HepG2 (cell line): ENCODE results near the gene OBP2A. TPM values are rescaled to one million over a fixed set of nuclear protein-coding genes. Genes with fewer than 3 reads are reported as not detected.

Source experiments
- ATAC-seq: fragments of 200-7000 bp; cut with Tn5 transposase; 3 replicates; pipeline ENCODE4 v1.9.1; 2020; ENCODE audit warnings: mild to moderate bottlenecking, moderate library complexity
- BruUV-seq: library from RNA; stranded (reverse); fragments of 400-500 nt; replicated peaks from 2 replicates; lab custom pipeline; 2021; lab: Mats Ljungman, UMichigan
- CTCF ChIA-PET: fragments of 300-600 bp; formaldehyde crosslinking; extraction: SDS; loops from one replicate; lab custom pipeline; 2021; ENCODE audit warnings: low total read pairs, inconsistent platforms, low intra/inter-chr PET ratio; lab: Yijun Ruan, JAX
- POLR2A ChIA-PET: fragments of 350-600 bp; sonication (Branson Sonifier 250); formaldehyde crosslinking; loops from one replicate; lab custom pipeline; 2020; ENCODE audit warnings: antibody characterized with exemption, inconsistent platforms; lab: Yijun Ruan, JAX
- DNase-seq: peaks from one replicate; pipeline ENCODE4 v3.0.0-alpha.2; 2015; ENCODE audit warnings: low spot score
- FAIRE-seq: peaks from 3 replicates; lab custom pipeline; 2011; peaks lifted over from hg19 to GRCh38; lab: Jason Lieb, UNC
- H2AFZ ChIP-seq: one replicate; pipeline ENCODE4 v1.6.1; 2011; ENCODE audit warnings: low read length, inconsistent platforms
- H3K27ac ChIP-seq: fragments of 300-600 bp; 3 replicates; pipeline ENCODE4 v1.8.0; 2011; ENCODE audit warnings: mixed run types, mild to moderate bottlenecking, mixed read lengths, low read length, inconsistent platforms; ENCODE audit not compliant: insufficient read depth; ENCODE audit errors: extremely low read length
- H3K27me3 ChIP-seq, 2 experiments: fragments of 200-600 bp in 1 of 2; 2 replicates in 1 of 2; 3 replicates in 1 of 2; pipeline versions ENCODE4 v1.6.0 to v1.8.0; 2011; ENCODE audit warnings: low read length in 2 of 2, mild to moderate bottlenecking in 2 of 2, moderate library complexity in 2 of 2, inconsistent platforms in 1 of 2; ENCODE audit not compliant: insufficient read depth in 2 of 2, control insufficient read depth in 1 of 2
- H3K36me3 ChIP-seq, 2 experiments: fragments of 200-600 bp in 1 of 2; replicated peaks in 1 of 2; 2 replicates in 1 of 2; 3 replicates in 1 of 2; pipeline versions ENCODE4 v1.5.1 to v1.8.0; 2011; ENCODE audit warnings: low read length in 2 of 2, inconsistent platforms in 1 of 2; ENCODE audit not compliant: insufficient read depth in 2 of 2, control insufficient read depth in 1 of 2
- H3K4me1 ChIP-seq: 2 replicates; pipeline ENCODE4 v1.5.1; 2012; ENCODE audit warnings: low read length, inconsistent platforms; ENCODE audit not compliant: insufficient read depth
- H3K4me2 ChIP-seq: 2 replicates; pipeline ENCODE4 v1.6.0; 2011; ENCODE audit warnings: low read depth, low read length, inconsistent platforms
- H3K4me3 ChIP-seq, 3 experiments: fragments of 200-600 bp in 1 of 3; sonication (generic), shearing (Covaris generic) in 1 of 3; replicated peaks in 1 of 3; 2 replicates each; pipeline ENCODE4 v1.5.1; 2011 to 2016; ENCODE audit warnings: low read length in 3 of 3, inconsistent platforms in 2 of 3, low read depth in 2 of 3, mild to moderate bottlenecking in 2 of 3, control low read depth in 1 of 3, mixed read lengths in 1 of 3; ENCODE audit not compliant: insufficient read depth in 1 of 3
- H3K79me2 ChIP-seq: one replicate; pipeline ENCODE4 v1.6.1; 2011; ENCODE audit warnings: low read length, inconsistent platforms; ENCODE audit not compliant: insufficient read depth
- H3K9ac ChIP-seq: 2 replicates; pipeline ENCODE4 v1.6.0; 2011; ENCODE audit warnings: mild to moderate bottlenecking, low read depth, low read length, inconsistent platforms; ENCODE audit not compliant: insufficient read depth
- H3K9me3 ChIP-seq: 2 replicates; pipeline ENCODE4 v1.5.1; 2012; ENCODE audit warnings: mild to moderate bottlenecking, low read length
- H4K20me1 ChIP-seq: 2 replicates; pipeline ENCODE4 v1.6.0; 2011; ENCODE audit warnings: inconsistent platforms, mild to moderate bottlenecking, low read length, moderate library complexity; ENCODE audit not compliant: insufficient read depth
- GTF3A ChIP-seq: sonication (generic); formaldehyde crosslinking; conservative IDR thresholded peaks from 2 replicates; pipeline ENCODE4 v1.4.0; 2020; ENCODE audit warnings: mild to moderate bottlenecking, missing genetic modification reagents
- HINFP ChIP-seq: sonication (generic); formaldehyde crosslinking; IDR thresholded peaks from 2 replicates; pipeline ENCODE4 v1.4.0; 2020; ENCODE audit warnings: low read depth, mild to moderate bottlenecking, missing genetic modification reagents
- MNT ChIP-seq: fragments of 450-650 bp; IDR thresholded peaks from 2 replicates; pipeline ENCODE4 v1.6.1; 2016
- MTF1 ChIP-seq: sonication (generic); formaldehyde crosslinking; IDR thresholded peaks from 2 replicates; pipeline ENCODE4 v1.5.0; 2020; ENCODE audit warnings: missing genetic modification reagents
- PAWR ChIP-seq: sonication (generic); formaldehyde crosslinking; IDR thresholded peaks from 2 replicates; pipeline ENCODE4 v1.4.0; 2020; ENCODE audit warnings: missing genetic modification reagents, mild to moderate bottlenecking, borderline replicate concordance
- PREB ChIP-seq: sonication (generic); formaldehyde crosslinking; IDR thresholded peaks from 2 replicates; pipeline ENCODE4 v1.4.0; 2020; ENCODE audit warnings: missing genetic modification reagents
- RELA ChIP-seq: sonication (generic); formaldehyde crosslinking; IDR thresholded peaks from 2 replicates; pipeline ENCODE4 v1.4.0; 2020; ENCODE audit warnings: missing genetic modification reagents
- SSRP1 ChIP-seq: IDR thresholded peaks from 2 replicates; pipeline ENCODE4 v1.6.1; 2016; ENCODE audit warnings: control low read depth
- THAP9 ChIP-seq: sonication (generic); formaldehyde crosslinking; IDR thresholded peaks from 2 replicates; pipeline ENCODE4; 2020; ENCODE audit warnings: missing genetic modification reagents, mild to moderate bottlenecking, borderline replicate concordance
- YEATS4 ChIP-seq: sonication (generic); formaldehyde crosslinking; IDR thresholded peaks from 2 replicates; pipeline ENCODE4 v1.4.0; 2020; ENCODE audit warnings: missing genetic modification reagents, borderline replicate concordance
- ZFP36 ChIP-seq: fragments of 150-350 bp; IDR thresholded peaks from 2 replicates; pipeline ENCODE4 v1.6.1; 2018; ENCODE audit warnings: borderline replicate concordance, low read length, low read depth; ENCODE audit not compliant: partially characterized antibody
- ZNF20 ChIP-seq: sonication (generic); formaldehyde crosslinking; IDR thresholded peaks from 2 replicates; pipeline ENCODE4 v1.4.0; 2020; ENCODE audit warnings: mild to moderate bottlenecking, moderate library complexity, missing genetic modification reagents
- ZNF317 ChIP-seq: sonication (generic); formaldehyde crosslinking; IDR thresholded peaks from 2 replicates; pipeline ENCODE4 v1.5.0; 2020; ENCODE audit warnings: mild to moderate bottlenecking, missing genetic modification reagents
- ZNF720 ChIP-seq: sonication (generic); formaldehyde crosslinking; IDR thresholded peaks from 2 replicates; pipeline ENCODE4 v1.4.0; 2020; ENCODE audit warnings: missing genetic modification reagents
- WGBS: methylation state at CpG from one replicate; pipeline ENCODE4 v1.1.6; 2017; ENCODE audit warnings: low lambda C conversion rate; 5-methylcytosine and 5-hydroxymethylcytosine counted together
- in situ Hi-C: cut with HindIII; loops from 2 replicates; pipeline ENCODE4 v1.10.0; 2017; ENCODE audit warnings: low pct_unique_long_range_greater_than_20kb; ENCODE audit not compliant: extremely low pct_ligation_motif_present
- intact Hi-C: fragments of 100-400 bp; cut with micrococcal nuclease; formaldehyde crosslinking; loops from one replicate; pipeline ENCODE4 v1.10.0; 2022; ENCODE audit not compliant: unreplicated experiment
- polyA plus RNA-seq, 8 experiments: library from polyadenylated mRNA; depleted of rRNA in 3 of 8; stranded (reverse) in 7 of 8; unstranded in 1 of 8; fragments of >200 nt; fragmentation: Illumina TruSeq in 4 of 8; extraction: Trizol in 4 of 8; gene quantifications; 2 replicates each; pipeline versions ENCODE4 v1.2.1 to v1.2.3, GENCODE V29; 2011 to 2016; ENCODE audit warnings: low read depth in 4 of 8, missing spikeins in 1 of 8, mixed read lengths in 1 of 8; ENCODE audit not compliant: insufficient read depth in 1 of 8
- total RNA-seq, 5 experiments: library from RNA; depleted of rRNA; stranded (reverse); fragments of >200 nt; fragmentation: Illumina TruSeq; extraction: Trizol; gene quantifications; 2 replicates each; pipeline ENCODE4 v1.2.3, GENCODE V29; 2016; ENCODE audit warnings: low read depth in 1 of 5

OBP2A gene
- total and polyA plus RNA-seq, 2 of the 13 experiments (the other 11 are each of a cell fraction or from before 2014, with no cell fraction given), result 0.32 TPM; not detected in 1

- TF ChIP-seq MNT (peak; percentile 83), ZNF317 (CRISPR knock-in tag) (0 out of 2 replicates have a peak, but pooled peaks have one; percentile 25), ZNF720 (CRISPR knock-in tag) (no peak), GTF3A (no peak), SSRP1 (CRISPR knock-in tag) (no peak)
Observed at GRCh38 chr9:135519179-135519971, 26.6 kb upstream of the OBP2A start (continued).

GRCh38 chr9:135520916-135521607 lies 24.9 kb upstream of the OBP2A start, which contains the start of gene LCN1:
TSS of gene LCN1 (plus strand) at chr9:135521440. CDS start at chr9:135521498, 58 bp downstream.
- intact Hi-C loops (no loop called here), in situ Hi-C loops (no loop called here)
- 11% methylated on average over 8 of the region's 18 CpGs for WGBS
- Histone ChIP-seq H3K4me2 (no peak within 1 kb of the TSS), H3K36me3 (no peaks in the 10 kb centered on the region), H3K27ac (no peak within 1 kb of the TSS), H4K20me1 (no peaks in the 10 kb centered on the region), H2AFZ (no peak within 1 kb of the TSS), H3K27me3 (peaks cover 8 to 57% of the 10 kb centered on the region in 2 experiments), H3K4me1 (peaks cover 9% of the 10 kb centered on the region), H3K9ac (no peak within 1 kb of the TSS), H3K79me2 (no peaks in the 10 kb centered on the region), H3K4me3 (no peak within 1 kb of the TSS), H3K9me3 (no peaks in the 10 kb centered on the region)
- no TSS peak for BruUV-seq
- ChIA-PET POLR2A (no interaction called here), CTCF (no interaction called here)
- FAIRE-seq (no peak), DNase-seq (no peak), ATAC-seq (no peak)
- TF ChIP-seq ZNF20 (CRISPR knock-in tag) (no peak), RELA (CRISPR knock-in tag) (no peak), YEATS4 (CRISPR knock-in tag) (no peak), HINFP (CRISPR knock-in tag) (no peak), PAWR (CRISPR knock-in tag) (no peak), ZFP36 (no peak), PREB (CRISPR knock-in tag) (no peak), MTF1 (CRISPR knock-in tag) (no peak), THAP9 (CRISPR knock-in tag) (no peak)
